ENCODE results near the gene SLC9A9. TPM values are rescaled to one million over a fixed set of nuclear protein-coding genes. Genes with fewer than 3 reads are reported as not detected.

Gene SLC9A9
- total and polyA plus RNA-seq, 2 of the 8 experiments (the other 6 are each of a cell fraction or from before 2014, with no cell fraction given) = 0.48 to 1.1 TPM

GRCh38 chr3:143533391-143533790 lies 314.9 kb downstream of the SLC9A9 start:
- H2AFZ ChIP-seq (ENCODE audit: low read length) = no peak overlapping the region
- no peak overlapping the region for H3K56ac ChIP-seq (replicated peaks; ENCODE audit: insufficient read length, low read depth, low read length)
- FAIRE-seq (no peak), DNase-seq (ENCODE audit: low read depth in 1 of 2, low spot score in 2 of 2) (no peak)
- H3K9me3 ChIP-seq (ENCODE audit: insufficient read depth in 2 of 2, low read depth in 1 of 2, low read length in 1 of 2) = no peaks in the 10 kb centered on the region
- no peaks in the 10 kb centered on the region for H3K23me2 ChIP-seq (ENCODE audit: low read depth, low read length)
- H3K18ac ChIP-seq (ENCODE audit: extremely low read depth, low read length) = no peak overlapping the region
- H2AK5ac ChIP-seq (ENCODE audit: low read depth, low read length) = no peak overlapping the region
- H3K14ac ChIP-seq (ENCODE audit: insufficient read length) = no peak overlapping the region
- H3K79me1 ChIP-seq (ENCODE audit: low read depth, low read length) = no peaks in the 10 kb centered on the region
- no peak for TF ChIP-seq RXRA (IDR thresholded peaks at IDR 0.05; ENCODE audit: insufficient read depth, low read depth, low read length)
- TF ChIP-seq TBP (IDR thresholded peaks at IDR 0.05; ENCODE audit: low read depth, low read length) = no peak
- no peak for TF ChIP-seq JUND (IDR thresholded peaks at IDR 0.05; ENCODE audit: low read length)
- TF ChIP-seq SIN3A (conservative IDR thresholded peaks at IDR 0.05 in 1 of 2, IDR thresholded peaks at IDR 0.05 in 1 of 2; ENCODE audit: low read depth in 1 of 2, low read length in 2 of 2) = no peak
- TF ChIP-seq CBX5 (IDR thresholded peaks at IDR 0.05; ENCODE audit: low read depth, low read length) = no peak
- no peak for TF ChIP-seq NANOG (IDR thresholded peaks at IDR 0.05; ENCODE audit: insufficient read depth, low read depth, low read length, poor library complexity, severe bottlenecking)
- no peak for TF ChIP-seq TAF1 (IDR thresholded peaks at IDR 0.05; ENCODE audit: low read depth, low read length)
- TF ChIP-seq ZNF274 (IDR thresholded peaks at IDR 0.05; ENCODE audit: borderline replicate concordance, extremely low read depth, low read length) = no peak
- no peak for TF ChIP-seq TCF12 (IDR thresholded peaks at IDR 0.05; ENCODE audit: low read depth, low read length)
- no peak for TF ChIP-seq SP1 (IDR thresholded peaks at IDR 0.05; ENCODE audit: low read depth, low read length)
- TF ChIP-seq YY1 (IDR thresholded peaks at IDR 0.05; ENCODE audit: low read depth, low read length) = no peak
- no peak for TF ChIP-seq SIX5 (IDR thresholded peaks at IDR 0.05; ENCODE audit: low read depth, low read length)
- no peak for TF ChIP-seq TAF7 (optimal IDR thresholded peaks at IDR 0.05; ENCODE audit: borderline replicate concordance, low read depth, low read length)
- TF ChIP-seq ATF2 (IDR thresholded peaks at IDR 0.05; ENCODE audit: low read length) = no peak
- H2BK15ac ChIP-seq (ENCODE audit: low read length) = no peak overlapping the region
- no peak overlapping the region for H3K4me2 ChIP-seq (ENCODE audit: insufficient read depth in 1 of 2, low read depth in 2 of 2, low read length in 2 of 2)
- H2BK12ac ChIP-seq (ENCODE audit: low read depth, low read length) = no peak overlapping the region
- H4K91ac ChIP-seq (replicated peaks; ENCODE audit: insufficient read length, low read length) = no peak overlapping the region
- H2BK5ac ChIP-seq (ENCODE audit: low read depth, low read length) = no peak overlapping the region
- CTCF ChIA-PET (ENCODE audit: partially characterized antibody) = no interaction called here
- no peaks in the 10 kb centered on the region for H4K20me1 ChIP-seq (replicated peaks in 1 of 2; ENCODE audit: control insufficient read depth in 1 of 2, insufficient read depth in 2 of 2, low read length in 2 of 2)
- no peak overlapping the region for H2BK20ac ChIP-seq (ENCODE audit: low read length)
- H3K4me3 ChIP-seq (ENCODE audit: extremely low read depth in 1 of 4, insufficient read depth in 2 of 4, low read depth in 3 of 4, low read length in 4 of 4) = no peak overlapping the region
- no peaks in the 10 kb centered on the region for H3K36me3 ChIP-seq (ENCODE audit: control insufficient read depth in 2 of 4, insufficient read depth in 4 of 4, low read length in 3 of 4)
- H3K23ac ChIP-seq (ENCODE audit: insufficient read length) = no peak overlapping the region
- POLR2A ChIA-PET (ENCODE audit: partially characterized antibody) = no interaction called here
- no peak overlapping the region for H4K8ac ChIP-seq (ENCODE audit: extremely low read depth, insufficient read depth, low read length)
- no peaks in the 10 kb centered on the region for H3K79me2 ChIP-seq (ENCODE audit: control insufficient read depth in 1 of 2, insufficient read depth in 2 of 2, low read length in 2 of 2)
- no peak overlapping the region for H3K4ac ChIP-seq (replicated peaks; ENCODE audit: insufficient read length, low read depth, low read length)
- no peak overlapping the region for H2BK120ac ChIP-seq (replicated peaks; ENCODE audit: low read depth, low read length)
- no peak overlapping the region for H3K27ac ChIP-seq (ENCODE audit: low read depth, low read length)
- no peak overlapping the region for H4K5ac ChIP-seq (ENCODE audit: insufficient read length, low read depth, low read length)
- no peaks in the 10 kb centered on the region for H3K4me1 ChIP-seq (replicated peaks in 1 of 4; ENCODE audit: control insufficient read depth in 3 of 4, insufficient read depth in 4 of 4, low read length in 3 of 4)
- H3K27me3 ChIP-seq (replicated peaks in 1 of 4; ENCODE audit: control insufficient read depth in 3 of 4, extremely low read depth in 1 of 4, insufficient read depth in 3 of 4, low read length in 3 of 4) = no peaks in the 10 kb centered on the region
- H3K9ac ChIP-seq (replicated peaks in 1 of 4; ENCODE audit: extremely low read depth in 1 of 4, low read depth in 3 of 4, low read length in 3 of 4) = no peak overlapping the region
